SKM-1 (cell line): ENCODE results near the gene PRKG1.

Source experiments
- DNase-seq: peaks from one replicate; lab custom pipeline; 2025; ENCODE audit not compliant: unreplicated experiment; lab: John Stamatoyannopoulos, UW

PRKG1 gene

DNA sequence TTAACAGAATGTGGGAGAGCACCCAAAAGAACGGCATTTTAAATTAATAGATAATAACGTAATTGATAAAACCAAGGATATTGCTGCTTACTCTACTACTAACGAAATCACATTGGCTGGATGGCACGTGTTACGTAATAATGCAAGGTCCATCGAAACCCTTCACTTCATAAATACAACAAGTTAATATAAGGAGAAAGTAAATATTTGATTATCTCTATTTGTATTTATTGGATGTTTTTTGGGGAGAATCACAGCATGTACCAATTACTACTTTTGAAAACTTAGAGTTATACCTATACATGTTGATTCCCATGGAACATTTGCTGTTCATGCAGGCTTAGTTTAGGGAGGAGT, 1.6 kb downstream of the PRKG1 start:
- DNase-seq, result no peak

DNA sequence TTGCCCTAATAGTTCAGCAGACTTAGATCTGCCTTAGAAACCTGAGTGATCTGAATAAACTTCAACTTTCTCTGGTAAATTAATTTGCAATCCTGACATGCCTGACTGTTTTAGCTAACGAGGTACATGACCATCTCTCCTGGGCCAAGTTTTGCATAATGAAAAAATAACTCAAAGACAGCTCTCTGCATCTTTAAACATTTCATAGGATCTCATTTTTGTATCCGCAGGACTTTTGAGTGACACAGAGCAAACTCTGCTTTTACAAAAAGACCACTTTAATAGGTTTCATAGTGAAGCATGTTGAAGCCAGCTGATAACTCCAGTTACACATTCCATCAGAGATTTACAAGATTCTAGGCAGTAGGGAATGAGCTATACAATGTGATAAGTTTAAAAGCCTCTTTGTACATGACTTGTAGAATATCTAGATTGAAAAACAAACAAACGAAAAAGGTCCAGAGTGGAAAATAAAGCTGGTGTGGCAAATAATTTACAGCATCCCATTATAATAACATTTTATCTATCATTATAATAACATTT, 2.1 kb downstream of the PRKG1 start:
- DNase-seq, result no peak

DNA sequence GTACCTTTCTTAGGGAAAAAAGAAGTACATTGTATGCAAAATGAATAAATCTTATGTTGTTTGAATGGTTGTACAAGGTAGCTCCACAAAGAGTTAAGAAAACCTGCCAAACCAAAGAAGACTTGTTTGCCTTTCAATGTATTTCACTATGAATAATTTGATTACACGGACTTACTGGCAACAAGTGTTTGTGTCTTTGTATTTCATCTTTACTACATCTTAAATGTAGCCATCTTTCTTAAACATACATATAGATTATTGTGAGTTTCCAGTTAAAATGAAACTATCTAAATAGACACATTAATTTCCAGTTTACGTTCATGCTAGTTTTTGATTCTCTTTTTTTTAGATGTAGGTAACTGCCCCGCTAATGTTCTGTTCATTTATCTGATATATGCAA, 2.8 kb downstream of the PRKG1 start:
- no peak for DNase-seq

DNA sequence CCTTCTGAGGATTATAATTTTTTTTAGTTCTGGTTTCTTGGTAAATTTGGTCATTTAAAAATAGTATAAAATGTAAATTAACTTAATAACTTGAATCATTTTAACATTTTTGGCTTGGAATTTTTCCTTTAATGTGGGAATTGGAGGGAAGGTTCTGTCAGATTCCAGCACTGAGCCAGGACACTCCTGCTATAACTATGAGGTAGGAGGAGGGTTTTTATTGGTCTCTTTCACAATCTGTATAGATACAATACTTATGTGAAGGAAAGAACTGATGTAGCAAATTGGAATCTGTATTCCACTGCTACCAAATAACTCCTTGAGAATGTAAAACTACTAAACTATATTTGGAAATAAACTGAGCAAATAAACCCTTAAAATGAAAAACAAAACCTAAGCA, 3.2 kb downstream of the PRKG1 start:
- no peak for DNase-seq

DNA sequence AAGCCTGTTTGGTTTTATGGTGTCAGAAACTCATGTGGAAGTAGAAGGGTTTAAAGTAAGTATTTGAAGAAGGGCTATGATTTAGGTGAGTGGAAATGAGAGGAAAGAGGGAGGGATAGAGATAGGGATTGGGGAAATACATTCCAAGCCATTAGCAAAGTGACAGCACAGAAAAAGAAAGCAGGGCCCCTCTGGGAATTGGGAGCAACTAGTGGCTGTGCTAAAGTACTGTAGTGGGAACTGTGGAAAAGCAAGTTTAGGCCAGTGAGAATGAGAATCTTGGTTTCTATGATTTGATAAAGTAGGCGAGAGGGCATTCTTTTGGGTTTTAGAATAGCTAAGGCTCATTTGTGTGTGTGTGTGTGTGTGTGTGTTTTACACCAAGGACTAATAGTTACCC, 5.0 kb downstream of the PRKG1 start:
- no peak for DNase-seq

GRCh38 chr10:51079766-51080165, 5.5 kb downstream of the PRKG1 start:
- no peak for DNase-seq

DNA sequence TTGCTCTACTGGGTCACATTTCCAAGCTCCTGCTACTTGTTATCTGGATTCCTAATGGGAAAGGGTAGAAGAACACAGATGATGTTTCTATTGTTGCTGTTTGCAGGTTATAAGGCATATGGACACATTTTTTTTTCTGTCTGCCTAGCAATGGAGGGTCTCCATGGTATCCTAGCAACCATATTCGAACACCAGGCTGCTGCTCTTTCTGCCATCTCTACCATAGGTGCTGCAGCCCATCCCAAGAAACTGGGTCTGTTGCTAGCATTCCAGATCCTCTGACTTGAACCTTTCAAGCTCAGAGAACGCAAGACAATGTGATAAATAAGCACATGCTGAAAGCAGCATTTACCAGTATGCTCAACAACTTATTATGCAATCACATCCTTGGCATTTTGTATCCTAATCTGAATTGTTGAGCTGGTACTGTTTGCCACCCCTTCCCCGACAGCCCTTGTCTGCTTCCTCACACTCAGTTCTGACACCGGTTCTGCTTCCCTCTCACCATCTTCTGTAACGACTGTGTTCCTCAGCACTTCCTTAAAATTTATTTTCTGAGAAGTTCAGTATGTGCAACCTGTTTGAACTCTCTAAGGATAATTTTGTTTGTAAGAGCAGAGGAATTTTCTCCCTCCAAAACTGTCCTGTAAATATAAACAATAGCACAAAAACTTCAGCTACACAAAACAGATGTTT, 6.2 kb downstream of the PRKG1 start:
- peak; percentile 16 for DNase-seq

DNA sequence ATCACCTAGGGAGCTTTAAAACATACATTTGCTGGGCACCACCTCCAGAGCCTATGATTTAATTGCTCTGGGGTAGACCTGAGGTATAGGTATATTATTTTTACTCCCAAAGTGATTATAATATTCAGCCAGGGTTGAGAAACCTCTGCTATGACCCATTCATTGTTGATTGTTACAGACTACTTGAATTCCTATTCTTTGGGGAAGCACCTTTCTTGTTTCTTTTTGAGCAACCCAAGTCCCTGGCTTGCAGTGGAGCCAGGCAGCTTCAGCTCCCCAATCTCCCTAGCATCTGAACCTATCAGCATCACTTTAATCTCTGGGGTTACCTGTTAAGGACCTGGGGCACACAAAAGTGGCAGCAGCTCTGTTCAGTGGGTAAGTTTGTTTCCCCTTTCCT, 8.6 kb downstream of the PRKG1 start:
- no peak for DNase-seq

- DNase-seq, result no peak
Measured at GRCh38 chr10:51083356-51083853, 9.1 kb downstream of the PRKG1 start.

DNA sequence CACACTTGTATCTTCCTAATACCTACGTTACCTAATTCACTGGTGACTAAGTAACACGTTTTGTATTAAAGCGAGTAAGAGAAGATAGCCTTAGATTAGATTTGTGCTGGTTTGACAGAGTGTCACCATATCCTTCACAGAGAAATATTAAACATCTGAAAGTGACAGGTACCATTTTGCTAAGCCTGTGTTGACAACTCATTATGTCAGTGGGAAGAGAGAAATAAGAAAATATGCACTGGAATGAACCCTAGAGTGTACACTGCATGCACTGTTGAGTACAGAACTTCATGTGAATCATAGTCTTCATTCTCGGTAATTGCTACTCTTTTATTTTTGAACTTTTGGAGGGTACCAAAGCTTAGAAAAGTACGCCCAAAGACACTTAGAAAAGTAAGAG, 10.9 kb downstream of the PRKG1 start:
- no peak for DNase-seq

GRCh38 chr10:51086710-51087109, 12.4 kb downstream of the PRKG1 start:
- DNase-seq, result no peak

- DNase-seq, result no peak
Measured at GRCh38 chr10:51087114-51087513, 12.8 kb downstream of the PRKG1 start.

- DNase-seq, result no peak
Measured at GRCh38 chr10:51090190-51090589, 15.9 kb downstream of the PRKG1 start.

GRCh38 chr10:51092402-51092801, 18.1 kb downstream of the PRKG1 start:
- no peak for DNase-seq

DNA sequence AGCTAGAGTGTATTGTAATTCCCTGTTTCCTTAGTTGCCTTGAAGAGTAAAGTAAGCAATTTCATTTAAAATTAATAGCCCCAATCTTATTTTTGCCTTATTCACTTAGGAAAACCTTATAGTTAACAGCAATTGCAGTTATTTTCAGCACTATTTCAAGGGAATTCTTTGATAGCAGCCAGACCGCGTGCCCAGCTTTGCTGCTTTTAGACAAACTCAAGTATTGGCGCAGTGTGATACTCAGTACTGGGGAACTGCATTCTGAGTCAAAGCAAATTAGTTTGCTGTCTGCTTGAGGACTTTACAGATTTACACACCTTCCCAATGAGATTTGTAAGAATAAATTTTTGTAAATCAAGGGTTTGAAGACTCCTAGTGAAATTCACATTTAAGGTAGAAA, 21.2 kb downstream of the PRKG1 start:
- no peak for DNase-seq

- no peak for DNase-seq
Measured at GRCh38 chr10:51097546-51097945, 23.3 kb downstream of the PRKG1 start.

DNA sequence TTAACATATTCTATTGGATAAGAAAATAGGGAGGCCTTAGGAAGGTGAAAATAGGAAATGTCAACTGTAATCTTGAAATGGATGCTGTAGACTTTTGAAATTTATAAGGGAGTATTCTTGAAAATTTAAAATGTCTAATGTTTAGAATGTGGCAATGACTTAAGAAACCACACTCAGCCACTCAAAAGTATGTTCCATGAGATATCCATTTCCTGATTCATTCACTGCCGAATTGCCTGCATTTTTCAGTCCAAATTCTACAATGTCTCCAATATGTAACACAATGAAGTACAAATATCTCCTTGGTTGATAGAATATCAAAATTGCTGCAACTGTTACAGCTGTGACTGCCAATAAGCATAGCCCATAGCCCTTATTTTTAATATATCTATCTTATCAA, 25.9 kb downstream of the PRKG1 start:
- no peak for DNase-seq

DNA sequence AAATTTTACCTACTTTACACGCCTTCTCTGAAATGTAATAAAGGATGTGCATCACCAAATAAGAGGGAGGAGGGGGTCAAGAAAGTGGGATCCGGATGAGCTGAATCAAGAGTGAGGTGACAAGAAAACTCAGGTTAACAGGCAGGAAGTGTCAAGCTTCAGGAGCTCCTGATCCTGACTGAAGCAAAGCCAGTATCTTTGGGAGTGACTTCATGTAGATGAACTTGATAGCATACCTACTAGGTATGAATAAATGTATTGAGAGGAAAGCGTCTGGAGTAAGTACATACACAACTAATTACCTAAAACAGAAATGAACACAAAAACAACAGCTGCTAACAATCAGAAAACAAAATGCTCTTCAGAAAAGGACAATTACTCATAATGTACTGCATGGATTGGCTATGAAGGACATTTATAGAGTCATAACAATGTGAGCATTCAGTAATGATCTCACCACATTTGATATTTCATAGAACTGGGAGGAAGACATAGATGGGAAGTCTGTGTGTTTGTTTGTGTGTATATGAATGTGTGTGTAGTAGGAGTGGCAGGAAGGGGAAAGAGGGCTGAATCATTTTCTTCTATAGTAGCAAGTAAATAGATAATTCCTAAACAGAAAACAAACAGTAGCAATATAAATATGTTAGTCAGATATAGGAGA, 29.4 kb downstream of the PRKG1 start:
- no peak for DNase-seq

DNA sequence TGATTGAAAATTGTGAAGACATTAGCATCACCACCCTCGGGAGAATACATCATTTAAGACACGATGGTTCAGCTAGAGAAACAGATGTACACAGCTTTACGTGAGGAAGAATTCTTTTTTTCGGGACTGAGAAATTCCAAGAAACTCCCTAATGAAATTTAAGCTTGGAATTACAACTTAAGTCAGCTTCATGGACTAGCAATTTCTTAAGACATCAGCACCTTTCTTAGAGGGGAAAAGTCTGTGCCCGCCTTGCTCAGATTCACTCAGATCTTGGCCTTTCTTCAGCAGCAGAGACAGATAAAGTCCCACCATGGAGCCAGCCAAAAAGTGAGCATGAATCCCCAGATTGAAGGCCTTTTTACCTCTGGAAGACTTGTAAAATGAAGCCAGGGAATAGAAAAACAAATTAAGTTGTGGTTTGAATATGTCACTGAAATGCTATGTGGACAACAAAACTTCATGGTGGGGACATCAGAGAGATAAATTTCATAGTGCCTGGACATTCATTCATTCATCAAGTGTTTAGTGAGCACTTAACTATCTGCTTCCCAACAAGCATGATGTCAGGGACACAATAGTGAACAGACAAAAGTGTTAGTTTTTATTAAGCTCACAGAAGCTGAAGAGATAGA, 32.1 kb downstream of the PRKG1 start:
- no peak for DNase-seq

DNA sequence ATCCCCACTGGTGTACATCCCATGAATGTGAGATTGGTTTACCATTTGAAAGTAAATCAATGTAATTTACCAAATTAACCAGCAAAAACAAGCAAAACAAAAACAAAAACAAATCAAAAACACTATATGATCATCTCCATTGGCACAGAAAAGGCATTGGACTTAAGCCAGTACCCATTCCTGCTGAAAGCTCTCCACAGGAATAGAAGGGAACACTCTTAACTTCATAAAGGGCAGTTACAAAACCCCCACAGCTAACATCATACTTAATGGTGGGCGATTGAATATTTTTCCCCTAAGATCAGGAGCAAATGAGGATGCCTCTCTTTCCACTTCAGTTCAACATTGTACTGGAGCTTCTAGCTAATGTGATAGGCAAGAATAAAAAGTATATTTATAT, 34.1 kb downstream of the PRKG1 start:
- no peak for DNase-seq

GRCh38 chr10:51109801-51110533, 35.7 kb downstream of the PRKG1 start:
- DNase-seq, result no peak
